GM06990 (cell line): ENCODE measurements around the gene THAP11.
A peak's percentile ranks its signal among the peaks of the same experiment; 100 is the strongest.

Experiments
- DNase-seq: peaks from one replicate; pipeline ENCODE4 v3.0.0-alpha.2; 2011; ENCODE audit not compliant: insufficient read length; ENCODE audit errors: extremely low read depth
- H3K27me3 ChIP-seq: replicated peaks from 2 replicates; pipeline ENCODE4 v1.6.0; 2011; ENCODE audit warnings: low read length; ENCODE audit not compliant: control insufficient read depth, insufficient read depth
- H3K36me3 ChIP-seq: 2 replicates; pipeline ENCODE4 v1.5.1; 2011; ENCODE audit warnings: low read length; ENCODE audit not compliant: control insufficient read depth, insufficient read depth
- H3K4me3 ChIP-seq: replicated peaks from 2 replicates; pipeline ENCODE4 v1.5.1; 2011; ENCODE audit warnings: low read depth, mild to moderate bottlenecking, control low read depth, low read length
- CTCF ChIP-seq: IDR thresholded peaks from 2 replicates; pipeline ENCODE4 v1.5.1; 2011; ENCODE audit warnings: low read length, control low read depth, mild to moderate bottlenecking, inconsistent platforms; ENCODE audit not compliant: insufficient read depth, poor library complexity, severe bottlenecking

The THAP11 gene

GRCh38 chr16:67880584-67880983 lies 38.5 kb downstream of the THAP11 start:
- H3K27me3 ChIP-seq, result no peaks in the 10 kb centered on the region
- TF ChIP-seq CTCF, result no peak
- no peak for DNase-seq
- peaks cover 74% of the 10 kb centered on the region for H3K36me3 ChIP-seq
- no peak overlapping the region for H3K4me3 ChIP-seq

DNA sequence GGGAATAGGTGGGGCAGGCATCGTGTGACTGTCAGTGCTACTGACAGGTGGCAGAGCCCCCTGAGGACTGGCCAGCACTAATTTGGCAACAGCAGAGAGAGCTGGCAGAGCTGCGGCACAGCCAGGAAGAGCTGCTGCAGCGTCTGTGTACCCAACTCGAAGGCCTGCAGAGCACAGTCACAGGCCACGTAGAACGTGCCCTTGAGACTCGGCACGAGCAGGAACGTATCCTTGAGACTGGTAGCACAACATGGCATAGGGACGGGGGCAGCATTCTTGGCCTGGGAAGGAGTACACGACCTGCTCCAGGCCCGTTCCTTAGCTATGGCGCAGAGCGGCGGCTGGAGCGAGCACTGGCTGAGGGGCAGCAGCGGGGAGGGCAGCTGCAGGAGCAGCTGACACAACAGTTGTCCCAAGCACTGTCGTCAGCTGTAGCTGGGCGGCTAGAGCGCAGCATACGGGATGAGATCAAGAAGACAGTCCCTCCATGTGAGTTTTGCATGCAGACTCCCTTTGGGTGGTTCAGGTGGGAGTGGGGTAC lies 39.6 kb downstream of the THAP11 start:
- Histone ChIP-seq H3K36me3 (peaks cover 69% of the 10 kb centered on the region), H3K27me3 (no peaks in the 10 kb centered on the region), H3K4me3 (no peak overlapping the region)
- no peak for DNase-seq
- no peak for TF ChIP-seq CTCF

DNA sequence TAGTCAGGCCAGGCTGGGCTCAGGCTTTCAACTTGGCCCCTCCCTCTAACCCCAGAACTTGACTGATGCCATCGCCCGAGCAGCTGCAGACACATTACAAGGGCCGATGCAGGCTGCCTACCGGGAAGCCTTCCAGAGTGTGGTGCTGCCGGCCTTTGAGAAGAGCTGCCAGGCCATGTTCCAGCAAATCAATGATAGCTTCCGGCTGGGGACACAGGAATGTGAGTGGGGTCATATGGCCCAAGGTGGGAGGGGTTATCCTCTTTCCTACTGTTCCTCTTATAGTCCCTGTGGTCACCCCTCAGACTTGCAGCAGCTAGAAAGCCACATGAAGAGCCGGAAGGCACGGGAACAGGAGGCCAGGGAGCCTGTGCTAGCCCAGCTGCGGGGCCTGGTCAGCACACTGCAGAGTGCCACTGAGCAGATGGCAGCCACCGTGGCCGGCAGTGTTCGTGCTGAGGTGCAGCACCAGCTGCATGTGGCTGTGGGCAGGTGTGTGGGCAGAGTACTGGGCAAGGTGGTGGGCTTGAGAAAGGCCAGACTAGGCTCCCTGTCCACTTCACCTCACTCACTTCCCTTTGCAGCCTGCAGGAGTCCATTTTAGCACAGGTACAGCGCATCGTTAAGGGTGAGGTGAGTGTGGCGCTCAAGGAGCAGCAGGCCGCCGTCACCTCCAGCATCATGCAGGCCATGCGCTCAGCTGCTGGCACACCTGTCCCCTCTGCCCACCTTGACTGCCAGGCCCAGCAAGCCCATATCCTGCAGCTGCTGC lies 40.4 kb downstream of the THAP11 start:
- no peak for DNase-seq
- H3K36me3 ChIP-seq, result peaks cover 61% of the 10 kb centered on the region
- TF ChIP-seq CTCF, result no peak
- H3K27me3 ChIP-seq, result no peaks in the 10 kb centered on the region
- no peak overlapping the region for H3K4me3 ChIP-seq

DNA sequence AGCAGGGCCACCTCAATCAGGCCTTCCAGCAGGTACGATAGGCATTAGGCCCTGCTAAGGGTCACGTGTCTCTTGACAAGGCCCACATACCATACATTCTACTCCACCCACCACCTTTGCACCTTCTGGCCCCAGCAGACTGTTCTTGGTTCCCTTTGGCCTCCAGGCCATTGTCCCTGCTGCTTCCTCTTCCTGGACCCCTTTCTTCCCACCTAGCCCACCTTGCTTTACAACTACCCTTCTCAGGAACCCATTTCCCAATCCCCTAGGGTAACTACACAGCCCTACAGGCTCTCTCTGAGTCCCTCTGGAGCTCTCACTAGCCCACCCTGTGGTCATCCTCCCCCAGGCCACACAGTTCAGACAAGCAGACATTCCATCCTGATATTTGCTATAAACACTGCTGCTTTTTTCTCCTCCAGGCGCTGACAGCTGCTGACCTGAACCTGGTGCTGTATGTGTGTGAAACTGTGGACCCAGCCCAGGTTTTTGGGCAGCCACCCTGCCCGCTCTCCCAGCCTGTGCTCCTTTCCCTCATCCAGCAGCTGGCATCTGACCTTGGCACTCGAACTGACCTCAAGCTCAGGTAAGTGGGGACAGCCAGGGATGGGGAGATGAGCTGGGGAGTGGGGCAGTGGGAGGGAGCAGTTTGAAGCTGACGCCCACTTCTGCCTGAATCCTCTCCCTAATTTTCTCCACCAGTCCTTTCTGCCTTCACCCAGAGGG lies 41.2 kb downstream of the THAP11 start:
- no peak for DNase-seq
- Histone ChIP-seq H3K36me3 (peaks cover 54% of the 10 kb centered on the region), H3K27me3 (no peaks in the 10 kb centered on the region), H3K4me3 (no peak overlapping the region)
- TF ChIP-seq CTCF, result no peak

DNA sequence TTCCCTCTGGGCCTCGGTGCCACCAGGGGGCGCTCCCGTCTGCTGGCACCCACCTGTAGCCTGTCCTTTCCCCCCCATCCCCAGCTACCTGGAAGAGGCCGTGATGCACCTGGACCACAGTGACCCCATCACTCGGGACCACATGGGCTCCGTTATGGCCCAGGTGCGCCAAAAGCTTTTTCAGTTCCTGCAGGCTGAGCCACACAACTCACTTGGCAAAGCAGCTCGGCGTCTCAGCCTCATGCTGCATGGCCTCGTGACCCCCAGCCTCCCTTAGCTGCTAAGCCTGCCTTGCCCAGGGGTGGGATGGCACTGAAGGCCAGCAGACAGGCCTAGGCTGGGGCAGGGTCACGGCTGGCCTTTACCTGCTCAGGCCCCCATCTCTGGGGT lies 41.7 kb downstream of the THAP11 start:
- Histone ChIP-seq H3K4me3 (no peak overlapping the region), H3K27me3 (no peaks in the 10 kb centered on the region), H3K36me3 (peaks cover 48% of the 10 kb centered on the region)
- peak; percentile 64 for DNase-seq
- peak; percentile 94 for TF ChIP-seq CTCF
